ENCODE measurements around the gene GRID2IP.
"Not testable (repeated sequence)": the region's sequence is repeated elsewhere in the genome, so short reads cannot be mapped to it uniquely, and the experiment has no call there.

GRID2IP gene

DNA sequence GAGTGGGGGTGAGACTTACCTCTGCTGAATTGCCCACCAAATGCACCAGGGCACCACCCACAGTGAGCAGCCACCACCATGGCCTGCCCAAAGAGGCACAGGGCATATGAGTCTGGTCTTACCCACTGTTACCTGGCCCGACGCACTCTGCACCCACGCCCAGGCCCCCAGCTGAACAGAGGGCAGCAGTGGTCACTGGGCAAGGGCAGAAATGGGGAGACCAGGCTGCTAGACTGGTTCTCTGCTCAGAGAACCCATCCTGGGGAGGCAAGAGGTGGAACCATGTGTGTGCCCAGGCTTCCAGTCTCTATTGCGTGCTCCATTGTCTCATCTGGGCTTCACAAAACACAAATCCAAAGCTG is 64.1 kb downstream of the GRID2IP start:
- DNase-seq (ENCODE audit: low read depth in 2 of 2): no peak

DNA sequence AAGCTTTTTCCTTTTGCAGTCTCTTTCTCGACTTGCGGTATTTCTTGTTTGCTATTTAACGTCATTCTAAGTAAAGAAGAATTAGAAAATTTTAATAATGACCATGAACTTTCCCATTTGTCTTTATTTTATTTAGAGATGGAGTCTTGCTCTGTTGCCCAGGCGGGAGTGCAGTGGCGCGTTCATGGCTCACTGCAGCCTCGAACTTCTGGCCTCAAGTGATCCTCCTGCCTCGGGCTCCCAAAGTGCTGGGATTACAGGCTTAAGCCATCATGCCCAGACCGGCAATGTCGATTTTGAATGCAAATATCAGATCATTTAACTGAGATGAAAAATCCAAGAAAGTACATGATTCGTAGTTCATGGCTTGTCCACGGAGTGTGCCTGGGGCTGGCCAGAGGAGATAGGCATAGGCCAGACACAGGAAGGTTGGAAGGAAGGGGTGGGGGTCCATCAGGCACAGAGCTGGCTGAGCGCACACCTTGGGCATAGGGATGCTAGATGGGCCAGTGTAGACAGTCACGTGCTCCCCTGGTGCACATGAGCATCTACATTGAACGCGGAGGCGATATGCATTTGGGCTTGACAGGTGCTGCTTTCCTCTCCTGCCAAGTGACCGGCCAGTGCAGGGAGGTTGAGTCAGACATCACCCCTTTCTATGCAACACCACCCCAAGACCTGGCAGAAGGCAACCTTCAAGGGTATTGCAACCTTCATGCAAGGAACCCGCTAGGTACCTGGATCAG is 64.7 kb downstream of the GRID2IP start:
- no peak for DNase-seq (ENCODE audit: low read depth in 2 of 2)

DNA sequence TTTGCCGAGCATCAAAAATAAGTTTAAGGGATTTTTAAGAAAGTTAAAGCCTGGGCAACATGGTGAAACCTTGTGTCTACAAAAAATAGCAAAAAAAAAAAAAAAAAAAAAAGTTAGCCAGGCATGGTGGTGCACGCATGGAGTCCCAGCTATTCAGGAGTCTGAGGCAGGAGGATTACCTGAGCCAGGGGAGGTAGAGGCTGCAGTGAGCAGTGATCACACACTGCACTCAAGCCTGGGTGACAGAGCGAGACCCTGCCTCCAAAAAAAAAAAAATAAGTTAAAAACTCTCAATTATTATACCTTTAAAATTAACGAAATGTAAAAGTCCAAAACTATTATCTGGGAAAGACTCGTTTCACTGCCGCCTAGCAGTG is 68.5 kb downstream of the GRID2IP start:
- no peak for DNase-seq (ENCODE audit: low read depth in 2 of 2)

DNA sequence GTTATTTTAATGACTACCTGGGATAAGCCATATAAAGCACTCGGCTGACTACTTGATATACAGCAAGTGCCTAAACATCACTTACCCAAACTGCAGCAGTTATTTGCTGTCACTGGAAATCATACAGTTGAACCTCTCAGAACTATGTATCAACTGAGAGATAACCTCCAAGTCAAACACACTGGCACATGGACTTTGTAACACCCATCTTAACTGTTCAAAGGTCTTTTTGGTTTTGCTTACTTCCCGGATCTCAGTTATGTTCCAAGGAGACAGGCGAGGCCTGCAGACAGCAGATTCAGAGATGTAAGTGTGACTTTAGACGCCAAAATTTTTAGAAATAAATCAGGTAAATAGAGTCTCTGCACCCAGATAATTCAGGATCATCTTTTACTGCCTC is 69.0 kb downstream of the GRID2IP start:
- DNase-seq (ENCODE audit: low read depth in 2 of 2): no peak

DNA sequence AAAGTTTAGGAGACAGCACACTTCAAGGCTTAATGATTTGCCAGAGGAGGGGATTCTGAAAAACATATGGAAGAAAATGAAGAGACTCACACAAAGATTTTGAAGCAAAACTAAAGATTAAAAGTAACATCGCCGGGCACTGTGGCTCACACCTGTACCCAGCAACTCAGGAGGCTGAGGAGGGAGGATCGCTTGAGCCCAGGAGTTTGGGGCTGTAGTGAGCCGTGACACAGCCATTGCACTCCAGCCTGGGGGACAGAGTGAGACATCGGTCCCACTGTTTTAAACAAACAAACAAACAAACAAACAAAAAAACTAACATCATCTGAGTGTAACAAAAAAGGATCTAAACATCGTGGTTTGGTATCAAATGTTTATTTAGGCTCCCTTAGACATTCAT is 69.8 kb downstream of the GRID2IP start:
- DNase-seq (ENCODE audit: low read depth in 2 of 2): no peak

DNA sequence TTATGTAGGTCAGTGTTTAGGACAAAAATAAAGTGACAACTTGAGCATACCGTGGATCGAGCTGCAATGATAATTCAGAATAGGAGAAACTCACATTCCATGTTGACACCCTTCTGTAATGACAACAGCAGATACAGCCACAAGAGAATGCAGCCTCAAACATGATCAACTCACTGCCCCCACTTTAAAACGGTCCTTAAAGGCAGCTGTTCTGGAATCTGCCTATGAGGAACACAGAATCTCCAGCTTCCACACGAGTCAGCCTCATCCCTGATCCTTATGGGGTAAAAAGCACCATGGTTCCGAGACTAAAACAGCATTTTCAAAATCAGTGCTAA is 71.0 kb downstream of the GRID2IP start:
- no peak for DNase-seq (ENCODE audit: low read depth in 2 of 2)

DNA sequence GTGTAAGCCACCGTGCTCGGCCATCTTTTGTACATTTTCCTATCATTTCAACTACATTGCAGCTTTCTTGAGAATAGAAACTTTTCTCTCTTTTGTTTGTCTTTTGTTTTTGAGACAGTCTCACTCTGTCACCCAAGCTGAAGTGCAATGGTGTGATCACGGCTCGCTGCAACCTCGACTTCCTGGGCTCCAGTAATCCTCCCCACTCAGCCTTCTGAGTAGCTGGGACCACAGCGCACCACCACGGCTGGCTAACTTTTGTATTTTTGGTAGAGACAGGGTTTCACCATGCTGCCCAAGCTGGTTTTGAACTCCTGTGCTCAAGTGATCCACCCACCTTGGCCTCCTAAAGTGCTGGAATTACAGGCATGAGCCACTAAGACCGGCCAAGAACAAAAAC is 72.2 kb downstream of the GRID2IP start:
- no peak for DNase-seq (ENCODE audit: low read depth in 2 of 2)

DNA sequence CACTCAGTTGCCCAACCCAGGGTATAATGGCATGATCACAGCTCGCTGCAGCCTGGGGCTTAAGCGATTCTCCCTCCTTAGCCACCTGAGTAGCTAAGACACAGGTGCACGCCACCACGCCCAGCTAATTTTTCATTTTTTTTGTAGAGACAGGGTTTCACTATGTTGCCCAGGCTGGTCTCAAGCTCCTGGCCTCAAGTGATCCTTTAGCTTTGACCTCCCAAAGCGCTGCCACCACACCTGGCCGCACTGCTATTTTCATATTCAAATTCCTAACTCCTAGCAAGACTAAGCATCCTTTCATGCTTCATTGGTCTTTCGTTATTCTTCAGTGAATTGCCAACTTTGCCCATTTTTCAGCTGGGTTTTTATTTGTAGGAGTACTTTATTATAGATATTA is 73.1 kb downstream of the GRID2IP start:
- no peak for DNase-seq (ENCODE audit: low read depth in 2 of 2)

DNA sequence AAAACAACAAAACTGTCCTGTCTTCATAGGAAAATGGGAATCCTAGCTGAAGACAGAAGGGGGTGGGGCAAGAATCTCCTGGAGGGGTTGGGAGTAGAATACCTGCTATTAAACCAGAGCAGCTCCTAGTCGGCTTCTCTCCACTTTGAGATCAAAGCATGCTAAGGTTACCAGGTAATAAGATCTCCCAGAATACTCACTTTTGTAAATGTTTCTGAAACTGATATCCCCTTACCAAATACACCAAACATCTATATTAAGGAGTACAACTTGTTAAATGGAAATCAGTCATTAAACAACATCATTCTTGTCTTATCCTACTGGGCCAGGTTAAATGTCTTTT is 74.0 kb downstream of the GRID2IP start:
- no peak for DNase-seq (ENCODE audit: low read depth in 2 of 2)

DNA sequence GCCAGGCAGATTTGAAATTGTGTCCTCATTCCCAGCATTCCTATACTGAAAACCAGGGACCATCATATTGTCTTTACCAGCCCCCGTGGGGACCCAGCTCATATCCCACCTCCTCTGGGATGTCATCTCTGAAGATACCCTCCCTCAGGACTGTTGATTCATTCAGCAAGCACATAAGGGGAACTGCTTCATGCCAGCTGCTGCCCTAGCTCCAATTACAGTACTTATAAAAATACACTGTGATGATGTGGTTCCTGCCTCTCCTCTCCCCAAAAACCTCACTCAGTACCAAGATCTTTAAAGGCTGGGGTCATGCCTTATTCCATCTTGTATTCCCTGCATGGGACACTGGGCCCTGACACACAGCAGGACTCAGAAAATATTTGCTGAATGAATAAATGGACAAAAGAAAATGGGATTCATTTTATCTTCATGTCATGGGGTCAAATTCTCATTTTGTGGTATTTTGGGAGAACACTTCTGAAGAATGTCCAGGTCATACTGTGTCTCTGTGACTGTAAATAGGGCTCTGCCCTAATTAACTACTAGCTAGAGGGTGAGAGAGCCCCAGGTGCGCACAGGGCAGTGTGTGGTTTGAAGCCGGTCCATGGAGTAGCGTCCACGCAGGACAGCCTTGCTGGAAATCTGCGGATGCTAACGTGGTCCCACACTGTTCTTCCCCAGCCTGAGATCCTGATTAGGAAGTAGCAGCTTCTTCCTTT is 74.5 kb downstream of the GRID2IP start:
- DNase-seq (ENCODE audit: low read depth in 2 of 2): no peak

DNA sequence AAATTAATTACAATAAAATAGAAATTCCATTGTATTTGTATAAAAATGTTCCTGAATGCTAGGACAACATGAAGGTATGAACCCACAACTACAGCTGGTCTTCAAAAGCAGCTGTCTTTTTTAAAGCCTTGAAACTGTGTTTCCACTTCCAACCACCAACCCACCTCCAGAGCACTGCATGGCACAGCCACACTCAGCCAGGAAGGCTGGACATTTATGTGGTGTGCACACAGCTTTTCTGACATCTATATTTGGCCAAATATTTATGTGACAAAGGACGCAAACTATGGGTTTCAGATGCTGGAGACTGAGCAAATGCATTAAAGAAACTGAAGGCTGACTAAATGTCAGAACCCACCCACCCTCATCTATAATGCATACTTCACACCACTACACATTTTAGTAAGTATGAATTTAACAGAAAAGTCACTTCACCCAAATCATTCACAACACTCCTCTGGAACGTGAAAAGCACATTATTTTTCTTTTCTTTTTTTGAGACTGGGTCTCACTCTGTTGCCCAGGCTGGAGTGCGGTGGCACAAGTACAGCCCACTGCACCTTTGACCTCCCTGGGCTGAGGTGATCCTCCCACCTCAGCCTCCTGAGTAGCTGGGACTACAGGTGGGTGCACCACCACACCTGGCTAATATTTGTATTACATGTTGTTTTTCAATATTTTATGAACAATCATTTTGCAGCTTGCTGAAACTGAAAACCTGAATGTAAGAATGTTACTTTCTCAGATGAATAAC is 75.7 kb downstream of the GRID2IP start:
- no peak for DNase-seq (ENCODE audit: low read depth in 2 of 2)

DNA sequence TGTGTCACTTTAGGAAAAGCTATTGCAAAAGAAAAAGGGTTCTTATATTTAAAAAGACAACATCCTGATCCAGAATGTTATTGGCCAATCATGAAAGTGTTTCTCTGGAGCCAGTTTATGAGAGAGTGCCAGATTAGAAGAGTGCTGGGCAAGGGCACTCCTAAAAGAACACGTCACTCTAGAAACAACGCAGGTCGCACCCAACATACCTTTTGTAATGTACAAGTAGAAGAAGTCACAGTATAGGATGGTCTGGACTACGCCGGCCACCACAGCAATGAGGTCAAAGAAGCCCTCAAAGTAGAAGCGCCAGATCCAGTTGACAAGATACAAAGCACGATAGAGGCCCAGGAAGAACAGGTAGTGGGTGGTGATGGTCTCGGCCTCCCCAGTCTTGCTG is 85.4 kb downstream of the GRID2IP start:
- no peak for DNase-seq (ENCODE audit: low read depth in 2 of 2)

DNA sequence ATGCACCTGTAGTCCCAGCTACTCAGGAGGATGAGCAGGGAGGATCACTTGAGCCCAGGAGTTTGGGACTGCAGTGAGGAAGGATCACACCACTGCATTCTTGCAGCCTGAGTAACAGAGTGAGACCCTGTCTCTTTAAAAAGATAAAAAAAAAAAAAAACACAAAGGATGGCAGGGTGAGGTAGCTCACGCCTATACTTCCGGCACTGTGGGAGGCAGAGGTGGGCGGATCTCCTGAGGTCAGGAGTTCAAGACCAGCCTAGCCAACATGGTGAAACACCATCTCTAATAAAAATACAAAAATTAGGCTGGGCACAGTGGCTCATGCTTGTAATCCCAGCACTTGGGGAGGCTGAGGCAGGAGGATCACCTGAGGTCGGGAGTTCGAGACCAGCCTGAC is 87.7 kb downstream of the GRID2IP start:
- not testable (repeated sequence) for DNase-seq (ENCODE audit: low read depth in 2 of 2)

DNA sequence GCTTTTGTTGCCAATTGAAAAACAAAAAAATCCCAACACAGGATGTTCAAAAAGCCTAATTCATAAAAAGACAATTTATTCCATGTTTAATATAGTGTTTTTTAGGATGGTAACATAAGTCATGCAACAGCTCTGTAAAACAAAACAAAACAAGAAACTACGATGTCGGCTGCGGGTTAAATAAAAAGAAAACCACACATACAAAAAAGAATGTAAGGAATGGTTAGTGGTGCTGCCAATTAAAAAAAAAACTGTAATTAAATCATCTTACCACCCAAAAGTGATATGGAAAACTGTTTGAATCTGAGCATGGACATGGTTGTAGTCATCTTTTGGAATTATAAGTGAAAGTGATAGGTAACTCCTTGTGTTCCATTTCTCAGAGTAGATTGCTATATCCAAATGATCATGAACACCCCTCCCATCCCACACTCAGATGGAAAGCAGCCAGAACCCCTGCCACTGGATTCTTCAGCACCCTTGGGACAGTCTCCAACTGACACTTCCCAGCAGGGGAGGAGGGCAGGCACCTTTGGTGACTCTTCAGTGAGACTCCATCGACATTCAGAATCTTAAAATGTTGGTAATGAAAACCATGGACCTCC is 89.2 kb downstream of the GRID2IP start:
- DNase-seq (ENCODE audit: low read depth in 2 of 2): no peak

DNA sequence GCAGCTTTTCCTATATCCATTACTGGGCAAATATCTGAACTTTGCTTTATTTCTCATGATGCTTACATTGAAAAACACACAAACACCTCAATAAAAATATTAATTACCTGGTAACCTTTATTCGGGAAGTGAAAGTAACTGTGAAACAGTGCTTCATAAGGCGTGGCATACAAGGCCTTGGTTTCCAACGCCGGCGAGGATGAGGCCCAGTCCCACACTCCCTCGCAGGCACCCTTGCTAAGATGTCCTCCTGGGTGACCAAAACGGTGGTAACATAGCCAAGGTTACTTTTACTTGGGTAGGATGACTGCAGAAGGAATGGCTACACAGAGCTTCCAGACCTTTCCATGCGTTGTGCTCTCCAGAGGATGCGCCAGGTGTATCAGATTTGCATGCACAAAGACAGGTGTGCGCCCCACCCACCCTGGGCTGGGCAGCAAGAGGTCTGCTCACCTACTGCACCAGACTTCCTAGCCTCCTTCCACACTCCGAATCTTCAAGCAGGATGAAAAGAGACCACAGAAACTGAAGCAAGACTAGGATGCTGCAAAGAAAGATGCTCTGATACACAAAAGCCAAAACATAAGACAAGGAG is 90.2 kb downstream of the GRID2IP start:
- DNase-seq (ENCODE audit: low read depth in 2 of 2): no peak

DNA sequence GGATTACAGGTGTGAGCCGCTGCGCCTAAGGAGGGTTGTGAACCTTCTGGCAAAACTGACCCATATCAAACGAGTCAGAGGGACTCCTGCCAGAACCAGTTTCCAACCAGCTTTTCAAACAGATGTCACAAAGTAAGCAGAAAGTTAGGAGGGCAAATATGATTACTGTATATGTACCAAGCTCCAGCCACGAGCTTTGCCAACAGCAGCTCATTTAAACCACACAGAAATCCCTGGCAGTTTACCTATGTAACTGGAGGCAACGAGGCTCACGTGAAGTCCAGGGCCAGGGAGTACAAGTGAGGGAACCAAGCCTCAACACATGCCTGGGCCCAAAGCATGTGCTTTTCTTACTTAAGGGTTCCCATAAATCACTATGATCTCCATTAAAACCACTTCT is 91.0 kb downstream of the GRID2IP start:
- DNase-seq (ENCODE audit: low read depth in 2 of 2): no peak

DNA sequence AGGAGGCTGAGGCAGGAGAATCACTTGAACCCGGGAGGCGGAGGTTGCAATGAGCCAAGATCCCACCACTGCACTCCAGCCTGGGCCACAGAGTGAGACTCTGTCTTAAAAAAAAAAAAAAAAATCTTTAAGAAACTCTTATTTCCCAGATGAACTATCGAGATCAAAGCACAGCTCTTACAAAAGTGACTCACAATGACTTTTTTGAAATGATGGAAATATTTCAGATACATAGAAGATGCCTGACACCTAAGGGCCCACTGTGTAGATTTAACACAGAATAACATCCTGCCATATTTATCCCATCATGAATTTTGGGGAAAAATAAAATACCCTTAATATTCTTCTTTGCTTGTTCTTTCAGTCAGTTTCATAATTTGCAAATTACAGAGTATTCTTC is 92.6 kb downstream of the GRID2IP start:
- DNase-seq (ENCODE audit: low read depth in 2 of 2): not testable (repeated sequence)

DNA sequence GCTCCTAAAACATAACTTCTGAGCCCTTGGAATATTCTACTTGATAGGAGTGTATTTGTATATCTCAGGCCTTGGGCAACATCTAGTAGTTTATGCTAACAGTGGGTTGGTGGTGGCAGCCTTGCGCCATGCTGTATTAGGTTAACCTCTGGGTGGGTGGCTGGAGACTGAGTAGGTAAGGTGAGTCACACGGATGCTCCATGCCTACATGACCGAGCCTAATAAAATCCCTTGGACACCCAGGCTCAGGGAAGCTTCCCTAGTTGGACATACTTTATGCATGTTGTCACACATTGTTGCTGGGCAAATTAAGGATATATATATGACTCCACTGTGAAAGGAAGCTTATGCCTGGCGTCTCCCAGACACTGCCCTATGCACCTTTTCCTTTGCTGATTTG is 97.5 kb downstream of the GRID2IP start:
- DNase-seq (ENCODE audit: low read depth in 2 of 2): no peak

DNA sequence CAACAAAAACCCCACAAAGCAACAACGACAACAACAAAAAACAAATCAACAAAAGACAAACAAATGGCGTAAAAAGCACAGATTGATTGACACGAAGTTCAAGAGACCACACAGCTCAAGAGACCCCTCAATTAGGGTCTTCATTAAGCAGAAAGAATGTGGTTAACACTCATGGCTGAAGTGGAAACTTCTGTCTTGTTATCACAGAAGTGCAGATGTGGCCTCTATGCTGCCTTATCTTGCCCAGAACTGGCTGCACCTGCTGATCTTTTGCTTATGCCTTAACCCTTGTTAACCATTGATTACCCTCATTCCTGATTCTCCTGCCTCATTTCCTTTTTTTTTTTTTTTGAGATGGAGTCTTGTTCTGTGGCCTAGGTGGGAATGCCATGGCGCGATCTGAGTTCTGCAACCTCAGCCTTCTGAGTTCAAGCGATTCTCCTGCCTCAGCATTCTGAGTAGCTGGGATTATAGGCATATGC is 100.0 kb downstream of the GRID2IP start:
- DNase-seq (ENCODE audit: low read depth in 2 of 2): no peak

DNA sequence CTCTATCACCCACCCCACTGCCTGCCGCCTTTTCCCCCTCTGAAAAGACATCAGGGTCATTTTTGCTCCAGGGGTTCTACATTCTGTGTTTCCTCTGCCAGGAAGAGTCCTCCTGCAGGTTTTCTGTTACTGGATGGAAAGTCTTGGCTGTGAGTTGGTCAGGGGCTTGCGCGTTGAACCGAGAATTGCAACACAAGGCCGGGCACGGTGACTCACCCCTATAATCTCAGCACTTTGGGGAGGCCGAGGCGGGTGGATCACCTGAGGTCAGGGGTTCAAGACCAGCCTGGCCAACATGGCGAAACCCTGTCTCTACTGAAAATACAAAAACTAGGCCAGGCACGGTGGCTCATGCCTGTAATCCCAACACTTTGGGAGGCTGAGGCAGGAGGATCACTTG is 100.7 kb downstream of the GRID2IP start:
- DNase-seq (ENCODE audit: low read depth in 2 of 2): not testable (repeated sequence)

DNA sequence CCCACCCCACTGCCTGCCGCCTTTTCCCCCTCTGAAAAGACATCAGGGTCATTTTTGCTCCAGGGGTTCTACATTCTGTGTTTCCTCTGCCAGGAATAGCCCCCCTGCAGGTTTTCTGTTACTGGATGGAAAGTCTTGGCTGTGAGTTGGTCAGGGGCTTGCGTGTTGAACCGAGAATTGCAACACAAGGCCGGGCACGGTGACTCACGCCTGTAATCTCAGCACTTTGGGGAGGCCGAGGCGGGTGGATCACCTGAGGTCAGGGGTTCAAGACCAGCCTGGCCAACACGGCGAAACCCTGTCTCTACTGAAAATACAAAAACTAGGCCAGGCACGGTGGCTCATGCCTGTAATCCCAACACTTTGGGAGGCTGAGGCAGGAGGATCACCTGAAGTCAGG is 101.4 kb downstream of the GRID2IP start:
- DNase-seq (ENCODE audit: low read depth in 2 of 2): not testable (repeated sequence)

DNA sequence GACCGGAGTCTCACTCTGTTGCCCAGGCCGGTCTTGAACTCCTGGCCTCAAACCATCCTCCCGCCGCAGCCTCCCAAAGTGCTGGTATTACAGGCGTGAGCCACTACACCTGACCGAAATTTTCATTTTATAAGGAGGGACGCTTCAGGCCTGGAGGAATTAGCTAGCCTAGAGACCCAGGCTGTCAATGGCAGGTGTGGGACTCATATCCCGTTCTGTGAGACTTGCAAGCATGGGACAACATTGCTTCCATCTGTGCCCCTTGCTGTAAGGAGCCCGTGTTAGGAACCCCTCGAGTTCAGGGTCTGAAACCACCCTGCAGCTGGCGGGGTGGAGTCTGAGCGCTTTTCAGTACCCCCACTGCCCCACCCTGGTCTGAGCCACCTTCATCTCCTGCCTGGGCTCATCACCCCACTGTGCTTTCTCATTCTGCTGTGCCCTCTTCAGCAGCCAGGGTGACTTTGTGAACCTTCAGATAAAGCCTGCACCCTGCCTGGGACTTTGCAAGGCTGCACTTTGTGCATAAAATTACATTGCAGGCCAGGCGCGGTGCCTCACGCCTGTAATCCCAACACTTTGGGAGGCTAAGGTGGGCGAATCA is 102.2 kb downstream of the GRID2IP start:
- DNase-seq (ENCODE audit: low read depth in 2 of 2): no peak

Measured in stimulated activated CD4-positive, alpha-beta T cell treated with anti-CD3 and anti-CD28 coated beads, Interleukin-15, amount 100 ng/mL, for 48 hours (primary cell).